ENCODE data around the gene UBA1. TPM values are rescaled to one million over a fixed set of nuclear protein-coding genes. Genes with fewer than 3 reads are reported as not detected.

Gene UBA1
- total and polyA plus RNA-seq, 10 of the 15 experiments (the other 5 are each of a cell fraction or from before 2014, with no cell fraction given): 60.4 to 314 (median 216) TPM

GRCh38 chrX:47233333-47234113 lies 39.9 kb downstream of the UBA1 start:
- Histone ChIP-seq H3K27ac (ENCODE audit: control insufficient read depth, insufficient read depth) (peak overlapping the region; percentile 79), H3K79me2 (ENCODE audit: control insufficient read depth, insufficient read depth, low read length) (peaks cover 16% of the 10 kb centered on the region), H4K20me1 (ENCODE audit: control insufficient read depth, insufficient read depth) (no peaks in the 10 kb centered on the region), H3K4me3 (peak overlapping the region; percentile 68; the same call in 1 of the 2 replicates), H3K9me3 (replicated peaks; ENCODE audit: control insufficient read depth, insufficient read depth, low read length) (no peaks in the 10 kb centered on the region), H3K9ac (ENCODE audit: control insufficient read depth, insufficient read depth, low read length) (peak overlapping the region; percentile 76), H3K4me2 (ENCODE audit: control insufficient read depth, insufficient read depth) (peak overlapping the region; percentile 26; the same call in 1 of the 2 replicates), H3K36me3 (ENCODE audit: control insufficient read depth in 2 of 2, insufficient read depth in 2 of 2, low read length in 1 of 2) (peaks cover under 1 to 5% of the 10 kb centered on the region in 2 experiments; a peak in 2 of 4 replicates), H2AFZ (ENCODE audit: control insufficient read depth, low read depth, low read length) (peak overlapping the region; percentile 16; the same call in 1 of the 2 replicates), H3K27me3 (replicated peaks in 1 of 2; ENCODE audit: control insufficient read depth in 2 of 2, insufficient read depth in 2 of 2, low read length in 1 of 2) (no peaks in the 10 kb centered on the region), H3K4me1 (ENCODE audit: control insufficient read depth, insufficient read depth, low read length) (no peaks in the 10 kb centered on the region)
- intact Hi-C loops (cut with micrococcal nuclease; ENCODE audit: unreplicated experiment) (loop anchor here (2.0 to 5.0 kb wide), 2 partner anchors 129 to 249 kb away; partner anchors contain the start of gene ZNF41), in situ Hi-C loops (cut with MboI) (no loop called here)
- ATAC-seq: peak; percentile 88
- ChIA-PET SMC1A (ENCODE audit: uncharacterized antibody, unreplicated experiment) (interaction anchor here (1.3 to 1.6 kb wide), 2 partner anchors 16 to 151 kb away, joined by 3 to 6 read pairs; no protein-coding TSS in a partner anchor), RAD21 (ENCODE audit: unreplicated experiment) (interaction anchor here (0.6 to 2.4 kb wide), 4 partner anchors 16 to 673 kb away, joined by 4 to 9 read pairs (median 6); partner anchors contain the start of gene CDK16), POLR2A (interaction anchor here (0.6 to 2.7 kb wide), 9 partner anchors 16 to 1451 kb away, joined by 3 to 29 read pairs (median 4); partner anchors contain the start of genes CDK16, NDUFB11 and RBM10), CTCF (no interaction called here)
- WGBS (ENCODE audit: insufficient coverage, insufficient replicate concordance, low lambda C conversion rate, missing lambda C conversion rate): 40% methylated on average over 33 of the region's 51 CpGs
- FAIRE-seq: peak; percentile 97
- peak; percentile 87 for DNase-seq (ENCODE audit: low read depth, low spot score)
- BruUV-seq (replicated peaks): no TSS peak
- no peak for TF ChIP-seq RFX5 (IDR thresholded peaks at IDR 0.05; ENCODE audit: low read depth, low read length)
- TF ChIP-seq, protein P1, sequence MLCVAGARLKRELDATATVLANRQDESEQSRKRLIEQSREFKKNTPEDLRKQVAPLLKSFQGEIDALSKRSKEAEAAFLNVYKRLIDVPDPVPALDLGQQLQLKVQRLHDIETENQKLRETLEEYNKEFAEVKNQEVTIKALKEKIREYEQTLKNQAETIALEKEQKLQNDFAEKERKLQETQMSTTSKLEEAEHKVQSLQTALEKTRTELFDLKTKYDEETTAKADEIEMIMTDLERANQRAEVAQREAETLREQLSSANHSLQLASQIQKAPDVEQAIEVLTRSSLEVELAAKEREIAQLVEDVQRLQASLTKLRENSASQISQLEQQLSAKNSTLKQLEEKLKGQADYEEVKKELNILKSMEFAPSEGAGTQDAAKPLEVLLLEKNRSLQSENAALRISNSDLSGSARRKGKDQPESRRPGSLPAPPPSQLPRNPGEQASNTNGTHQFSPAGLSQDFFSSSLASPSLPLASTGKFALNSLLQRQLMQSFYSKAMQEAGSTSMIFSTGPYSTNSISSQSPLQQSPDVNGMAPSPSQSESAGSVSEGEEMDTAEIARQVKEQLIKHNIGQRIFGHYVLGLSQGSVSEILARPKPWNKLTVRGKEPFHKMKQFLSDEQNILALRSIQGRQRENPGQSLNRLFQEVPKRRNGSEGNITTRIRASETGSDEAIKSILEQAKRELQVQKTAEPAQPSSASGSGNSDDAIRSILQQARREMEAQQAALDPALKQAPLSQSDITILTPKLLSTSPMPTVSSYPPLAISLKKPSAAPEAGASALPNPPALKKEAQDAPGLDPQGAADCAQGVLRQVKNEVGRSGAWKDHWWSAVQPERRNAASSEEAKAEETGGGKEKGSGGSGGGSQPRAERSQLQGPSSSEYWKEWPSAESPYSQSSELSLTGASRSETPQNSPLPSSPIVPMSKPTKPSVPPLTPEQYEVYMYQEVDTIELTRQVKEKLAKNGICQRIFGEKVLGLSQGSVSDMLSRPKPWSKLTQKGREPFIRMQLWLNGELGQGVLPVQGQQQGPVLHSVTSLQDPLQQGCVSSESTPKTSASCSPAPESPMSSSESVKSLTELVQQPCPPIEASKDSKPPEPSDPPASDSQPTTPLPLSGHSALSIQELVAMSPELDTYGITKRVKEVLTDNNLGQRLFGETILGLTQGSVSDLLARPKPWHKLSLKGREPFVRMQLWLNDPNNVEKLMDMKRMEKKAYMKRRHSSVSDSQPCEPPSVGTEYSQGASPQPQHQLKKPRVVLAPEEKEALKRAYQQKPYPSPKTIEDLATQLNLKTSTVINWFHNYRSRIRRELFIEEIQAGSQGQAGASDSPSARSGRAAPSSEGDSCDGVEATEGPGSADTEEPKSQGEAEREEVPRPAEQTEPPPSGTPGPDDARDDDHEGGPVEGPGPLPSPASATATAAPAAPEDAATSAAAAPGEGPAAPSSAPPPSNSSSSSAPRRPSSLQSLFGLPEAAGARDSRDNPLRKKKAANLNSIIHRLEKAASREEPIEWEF (IDR thresholded peaks at IDR 0.05; ENCODE audit: insufficient replicate concordance, low read depth, low read length): no peak
- TF ChIP-seq MEF2A (IDR thresholded peaks at IDR 0.05; ENCODE audit: insufficient read depth, low read depth, low read length): 0 out of 2 replicates have a peak, but pooled peaks have one; percentile 5
- no peak for TF ChIP-seq SPI1 (IDR thresholded peaks at IDR 0.05; ENCODE audit: borderline replicate concordance, insufficient read depth, low read depth, low read length)
- TF ChIP-seq IRF4 (IDR thresholded peaks at IDR 0.05; ENCODE audit: low read depth, low read length): 0 out of 2 replicates have a peak, but pooled peaks have one; percentile 40
- TF ChIP-seq, protein P2, sequence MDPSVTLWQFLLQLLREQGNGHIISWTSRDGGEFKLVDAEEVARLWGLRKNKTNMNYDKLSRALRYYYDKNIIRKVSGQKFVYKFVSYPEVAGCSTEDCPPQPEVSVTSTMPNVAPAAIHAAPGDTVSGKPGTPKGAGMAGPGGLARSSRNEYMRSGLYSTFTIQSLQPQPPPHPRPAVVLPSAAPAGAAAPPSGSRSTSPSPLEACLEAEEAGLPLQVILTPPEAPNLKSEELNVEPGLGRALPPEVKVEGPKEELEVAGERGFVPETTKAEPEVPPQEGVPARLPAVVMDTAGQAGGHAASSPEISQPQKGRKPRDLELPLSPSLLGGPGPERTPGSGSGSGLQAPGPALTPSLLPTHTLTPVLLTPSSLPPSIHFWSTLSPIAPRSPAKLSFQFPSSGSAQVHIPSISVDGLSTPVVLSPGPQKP (IDR thresholded peaks at IDR 0.05; ENCODE audit: low read depth, low read length): no peak
- TF ChIP-seq DPF2 (IDR thresholded peaks at IDR 0.05): no peak
- TF ChIP-seq HDGF (IDR thresholded peaks at IDR 0.05): 0 out of 2 replicates have a peak, but pooled peaks have one; percentile 45
- TF ChIP-seq ZSCAN29 (IDR thresholded peaks at IDR 0.05): no peak
- TF ChIP-seq BMI1 (IDR thresholded peaks at IDR 0.05; ENCODE audit: borderline replicate concordance): no peak
- no peak for TF ChIP-seq MTA2 (IDR thresholded peaks at IDR 0.05; ENCODE audit: low read depth)
- no peak for TF ChIP-seq ZBTB40 (IDR thresholded peaks at IDR 0.05; ENCODE audit: borderline replicate concordance)

Data from GM12878 (cell line).